ENCODE measurements around the gene SSUH2.

GRCh38 chr3:8608791-8609467 is 35.7 kb downstream of the SSUH2 start:
- no peak for TF ChIP-seq POLR2A (IDR thresholded peaks at IDR 0.05)
- TF ChIP-seq, protein P1, sequence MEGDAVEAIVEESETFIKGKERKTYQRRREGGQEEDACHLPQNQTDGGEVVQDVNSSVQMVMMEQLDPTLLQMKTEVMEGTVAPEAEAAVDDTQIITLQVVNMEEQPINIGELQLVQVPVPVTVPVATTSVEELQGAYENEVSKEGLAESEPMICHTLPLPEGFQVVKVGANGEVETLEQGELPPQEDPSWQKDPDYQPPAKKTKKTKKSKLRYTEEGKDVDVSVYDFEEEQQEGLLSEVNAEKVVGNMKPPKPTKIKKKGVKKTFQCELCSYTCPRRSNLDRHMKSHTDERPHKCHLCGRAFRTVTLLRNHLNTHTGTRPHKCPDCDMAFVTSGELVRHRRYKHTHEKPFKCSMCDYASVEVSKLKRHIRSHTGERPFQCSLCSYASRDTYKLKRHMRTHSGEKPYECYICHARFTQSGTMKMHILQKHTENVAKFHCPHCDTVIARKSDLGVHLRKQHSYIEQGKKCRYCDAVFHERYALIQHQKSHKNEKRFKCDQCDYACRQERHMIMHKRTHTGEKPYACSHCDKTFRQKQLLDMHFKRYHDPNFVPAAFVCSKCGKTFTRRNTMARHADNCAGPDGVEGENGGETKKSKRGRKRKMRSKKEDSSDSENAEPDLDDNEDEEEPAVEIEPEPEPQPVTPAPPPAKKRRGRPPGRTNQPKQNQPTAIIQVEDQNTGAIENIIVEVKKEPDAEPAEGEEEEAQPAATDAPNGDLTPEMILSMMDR (IDR thresholded peaks at IDR 0.05), result no peak
